SU-DHL-6 (cell line): ENCODE data around the gene PRDM5.

ENCODE experiments used
- CTCF ChIP-seq: fragments of 200-600 bp; sonication (generic); IDR thresholded peaks from one replicate; pipeline ENCODE4 v1.5.1; 2017; ENCODE audit warnings: antibody characterized with exemption, mild to moderate bottlenecking, low read length, moderate library complexity; ENCODE audit not compliant: insufficient read depth, poor library complexity, severe bottlenecking
- EZH2phosphoT487 ChIP-seq: fragments of 200-600 bp; sonication (generic), shearing (Covaris generic); conservative IDR thresholded peaks from 2 replicates; pipeline ENCODE4 v1.6.1; 2018; ENCODE audit warnings: mild to moderate bottlenecking, antibody characterized with exemption, low read length, moderate library complexity, mixed read lengths

- TF ChIP-seq CTCF = no peak
- no peak for TF ChIP-seq EZH2phosphoT487
Observed at GRCh38 chr4:120903419-120903818, 19.1 kb downstream of the PRDM5 start.
